Activated naive CD4-positive, alpha-beta T cell treated with Interleukin-2 at 50 U/mL for 16 hours (primary cell): ENCODE data around the gene MARCHF2.
"Not testable (repeated sequence)": the region's sequence is repeated elsewhere in the genome, so short reads cannot be mapped to it uniquely, and the experiment has no call there.

Source experiments
- DNase-seq: peaks from one replicate; pipeline ENCODE4 v3.0.0-alpha.2; 2020

MARCHF2 gene

GRCh38 chr19:8387688-8388611, 25.2 kb upstream of the MARCHF2 start:
- no peak for DNase-seq

- DNase-seq = no peak
These were observed 24.5 kb upstream of the MARCHF2 start for GRCh38 chr19:8388612-8388958.

GRCh38 chr19:8389891-8390616, 23.1 kb upstream of the MARCHF2 start, which contains the start of gene RAB11B:
RAB11B (plus strand) TSS chr19:8390360; CDS start chr19:8390417, 57 bp downstream.
- peak; percentile 99 for DNase-seq

GRCh38 chr19:8390617-8390981, 22.5 kb upstream of the MARCHF2 start:
- peak; percentile 89 for DNase-seq

GRCh38 chr19:8391198-8392016, 21.7 kb upstream of the MARCHF2 start:
- no peak for DNase-seq

GRCh38 chr19:8392017-8392591, 21.0 kb upstream of the MARCHF2 start:
- no peak for DNase-seq

- no peak for DNase-seq
These were observed 19.8 kb upstream of the MARCHF2 start for GRCh38 chr19:8393192-8393870.

GRCh38 chr19:8393871-8394250, 19.2 kb upstream of the MARCHF2 start:
- DNase-seq = no peak

- no peak for DNase-seq
These were observed 17.5 kb upstream of the MARCHF2 start for GRCh38 chr19:8395621-8396082.

- no peak for DNase-seq
These were observed 16.9 kb upstream of the MARCHF2 start for GRCh38 chr19:8396185-8396562.

GRCh38 chr19:8396563-8397203, 16.4 kb upstream of the MARCHF2 start:
- peak; percentile 78 for DNase-seq

- DNase-seq = no peak
These were observed 15.8 kb upstream of the MARCHF2 start for GRCh38 chr19:8397271-8397670.

- DNase-seq = no peak
These were observed 15.3 kb upstream of the MARCHF2 start for GRCh38 chr19:8397746-8398310.

GRCh38 chr19:8398311-8398771, 14.8 kb upstream of the MARCHF2 start:
- no peak for DNase-seq

GRCh38 chr19:8399681-8400188, 13.4 kb upstream of the MARCHF2 start:
- no peak for DNase-seq

- DNase-seq = no peak
These were observed 11.1 kb upstream of the MARCHF2 start for GRCh38 chr19:8401981-8402411.

- DNase-seq = no peak
These were observed 9.8 kb upstream of the MARCHF2 start for GRCh38 chr19:8403098-8403819.

GRCh38 chr19:8403820-8404109, 9.3 kb upstream of the MARCHF2 start:
- DNase-seq = no peak

- DNase-seq = no peak
These were observed 8.5 kb upstream of the MARCHF2 start for GRCh38 chr19:8404391-8405151.

- DNase-seq = not testable (repeated sequence)
These were observed 2.4 kb upstream of the MARCHF2 start for GRCh38 chr19:8410718-8411117.
